ENCODE data around the gene MAP3K12.

Gene MAP3K12

DNA sequence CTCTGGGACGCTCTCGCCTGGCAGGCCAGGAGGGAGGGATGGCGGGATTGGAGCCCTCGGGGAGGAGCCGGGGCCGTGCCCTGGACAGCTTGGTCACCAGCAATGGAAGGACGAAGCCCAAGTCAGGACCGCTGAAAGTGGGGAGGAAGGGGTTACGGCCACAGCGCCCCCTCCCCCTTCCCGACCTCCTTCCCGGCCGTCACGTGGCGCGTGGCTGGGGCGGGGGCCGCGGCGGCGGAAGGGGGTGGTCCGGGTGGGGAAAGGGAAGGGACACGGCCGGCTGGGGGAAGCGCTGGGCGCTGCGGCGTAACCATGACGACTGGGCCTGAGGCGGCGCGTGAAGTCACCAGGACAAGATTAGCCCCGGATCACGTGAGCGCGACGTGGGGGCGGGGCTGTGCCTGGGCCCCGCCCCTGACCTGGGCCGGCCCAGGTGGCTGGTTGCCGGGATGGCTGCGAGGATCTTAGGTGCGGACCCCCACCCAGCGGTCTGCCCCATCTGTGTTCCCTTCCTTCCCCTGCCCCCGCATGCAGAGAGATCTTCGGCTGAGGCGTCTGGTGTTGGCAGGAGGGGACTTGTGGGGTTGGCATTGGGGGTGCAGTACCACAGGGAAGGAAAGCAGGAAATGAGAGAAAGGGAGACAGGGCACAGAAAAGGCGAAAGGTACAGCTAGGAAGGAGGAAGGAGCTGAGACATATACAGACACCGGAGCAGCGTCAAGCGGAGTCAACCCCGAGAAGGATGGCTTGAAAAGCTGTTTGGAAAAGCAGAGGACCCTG lies 6.2 kb downstream of the MAP3K12 start:
- no peaks in the 10 kb centered on the region for H3K9me2 ChIP-seq (ENCODE audit: low read depth, low read length)
- H3K36me3 ChIP-seq (ENCODE audit: insufficient read depth, low read length), result no peaks in the 10 kb centered on the region; the same call in 1 of the 2 replicates
- H3F3A ChIP-seq (ENCODE audit: insufficient read depth, low read length), result no peaks in the 10 kb centered on the region; the same call in 1 of the 2 replicates
- no peaks in the 10 kb centered on the region for H4K20me1 ChIP-seq (ENCODE audit: insufficient read depth, low read length)
- TF ChIP-seq, protein P1, sequence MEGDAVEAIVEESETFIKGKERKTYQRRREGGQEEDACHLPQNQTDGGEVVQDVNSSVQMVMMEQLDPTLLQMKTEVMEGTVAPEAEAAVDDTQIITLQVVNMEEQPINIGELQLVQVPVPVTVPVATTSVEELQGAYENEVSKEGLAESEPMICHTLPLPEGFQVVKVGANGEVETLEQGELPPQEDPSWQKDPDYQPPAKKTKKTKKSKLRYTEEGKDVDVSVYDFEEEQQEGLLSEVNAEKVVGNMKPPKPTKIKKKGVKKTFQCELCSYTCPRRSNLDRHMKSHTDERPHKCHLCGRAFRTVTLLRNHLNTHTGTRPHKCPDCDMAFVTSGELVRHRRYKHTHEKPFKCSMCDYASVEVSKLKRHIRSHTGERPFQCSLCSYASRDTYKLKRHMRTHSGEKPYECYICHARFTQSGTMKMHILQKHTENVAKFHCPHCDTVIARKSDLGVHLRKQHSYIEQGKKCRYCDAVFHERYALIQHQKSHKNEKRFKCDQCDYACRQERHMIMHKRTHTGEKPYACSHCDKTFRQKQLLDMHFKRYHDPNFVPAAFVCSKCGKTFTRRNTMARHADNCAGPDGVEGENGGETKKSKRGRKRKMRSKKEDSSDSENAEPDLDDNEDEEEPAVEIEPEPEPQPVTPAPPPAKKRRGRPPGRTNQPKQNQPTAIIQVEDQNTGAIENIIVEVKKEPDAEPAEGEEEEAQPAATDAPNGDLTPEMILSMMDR (IDR thresholded peaks at IDR 0.05; ENCODE audit: low read length), result no peak; the same call in 1 of the 2 replicates
- no peaks in the 10 kb centered on the region for H3K79me2 ChIP-seq (ENCODE audit: insufficient read depth, low read length)
- peak overlapping the region; percentile 90 for H3K4me2 ChIP-seq (ENCODE audit: low read length)
- H3K9me3 ChIP-seq (ENCODE audit: low read length), result no peaks in the 10 kb centered on the region
- H3K9ac ChIP-seq (ENCODE audit: low read length), result peak overlapping the region; percentile 72
- no peak overlapping the region for H3K27ac ChIP-seq (ENCODE audit: low read depth, low read length, poor library complexity, severe bottlenecking)
- H3K4me1 ChIP-seq (ENCODE audit: insufficient read depth, low read length, severe bottlenecking), result peaks cover 20% of the 10 kb centered on the region
- peak overlapping the region; percentile 64 for H3K4me3 ChIP-seq (ENCODE audit: low read depth, low read length, poor library complexity, severe bottlenecking)
- peak overlapping the region; percentile 51; the same call in 1 of the 2 replicates for H2AFZ ChIP-seq (ENCODE audit: low read length)
- H3K27me3 ChIP-seq (ENCODE audit: insufficient read depth, low read length), result no peaks in the 10 kb centered on the region; the same call in 1 of the 2 replicates

DNA sequence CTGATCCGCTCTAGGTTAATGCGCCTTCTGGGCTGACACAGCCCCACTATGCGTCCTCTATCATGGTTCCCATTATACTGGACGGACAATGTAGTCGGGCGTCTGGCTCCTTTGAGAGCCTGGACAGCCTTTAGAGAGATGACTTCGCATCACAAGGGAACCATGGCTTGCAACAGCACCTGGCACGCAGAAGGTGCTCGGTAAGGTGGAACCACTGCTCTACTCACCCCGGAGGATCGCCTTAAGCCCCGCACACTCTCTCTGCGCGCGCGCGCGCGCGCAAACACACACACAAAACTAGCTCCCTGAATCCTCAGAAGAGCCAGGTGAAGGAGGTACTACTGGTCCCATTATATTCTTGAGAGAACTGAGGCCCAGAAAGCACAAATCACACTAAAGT lies 7.1 kb downstream of the MAP3K12 start:
- H3K79me2 ChIP-seq (ENCODE audit: insufficient read depth, low read length), result no peaks in the 10 kb centered on the region
- H3K4me1 ChIP-seq (ENCODE audit: insufficient read depth, low read length, severe bottlenecking), result peaks cover 20% of the 10 kb centered on the region
- H3K27me3 ChIP-seq (ENCODE audit: insufficient read depth, low read length), result no peaks in the 10 kb centered on the region; the same call in 1 of the 2 replicates
- H3K4me3 ChIP-seq (ENCODE audit: low read depth, low read length, poor library complexity, severe bottlenecking), result peak overlapping the region; percentile 64
- no peak for TF ChIP-seq EZH2 (IDR thresholded peaks at IDR 0.05; ENCODE audit: borderline replicate concordance, low read length)
- TF ChIP-seq, protein P1 (IDR thresholded peaks at IDR 0.05; ENCODE audit: low read length), result no peak
- H3K27ac ChIP-seq (ENCODE audit: low read depth, low read length, poor library complexity, severe bottlenecking), result no peak overlapping the region
- no peak overlapping the region for H2AFZ ChIP-seq (ENCODE audit: low read length)
- H3K4me2 ChIP-seq (ENCODE audit: low read length), result no peak overlapping the region; the same call in 1 of the 2 replicates
- H3K9me2 ChIP-seq (ENCODE audit: low read depth, low read length), result no peaks in the 10 kb centered on the region
- no peaks in the 10 kb centered on the region; the same call in 1 of the 2 replicates for H3K36me3 ChIP-seq (ENCODE audit: insufficient read depth, low read length)
- H4K20me1 ChIP-seq (ENCODE audit: insufficient read depth, low read length), result no peaks in the 10 kb centered on the region
- no peak overlapping the region for H3K9ac ChIP-seq (ENCODE audit: low read length)
- no peaks in the 10 kb centered on the region; the same call in 1 of the 2 replicates for H3F3A ChIP-seq (ENCODE audit: insufficient read depth, low read length)
- H3K9me3 ChIP-seq (ENCODE audit: low read length), result no peaks in the 10 kb centered on the region

DNA sequence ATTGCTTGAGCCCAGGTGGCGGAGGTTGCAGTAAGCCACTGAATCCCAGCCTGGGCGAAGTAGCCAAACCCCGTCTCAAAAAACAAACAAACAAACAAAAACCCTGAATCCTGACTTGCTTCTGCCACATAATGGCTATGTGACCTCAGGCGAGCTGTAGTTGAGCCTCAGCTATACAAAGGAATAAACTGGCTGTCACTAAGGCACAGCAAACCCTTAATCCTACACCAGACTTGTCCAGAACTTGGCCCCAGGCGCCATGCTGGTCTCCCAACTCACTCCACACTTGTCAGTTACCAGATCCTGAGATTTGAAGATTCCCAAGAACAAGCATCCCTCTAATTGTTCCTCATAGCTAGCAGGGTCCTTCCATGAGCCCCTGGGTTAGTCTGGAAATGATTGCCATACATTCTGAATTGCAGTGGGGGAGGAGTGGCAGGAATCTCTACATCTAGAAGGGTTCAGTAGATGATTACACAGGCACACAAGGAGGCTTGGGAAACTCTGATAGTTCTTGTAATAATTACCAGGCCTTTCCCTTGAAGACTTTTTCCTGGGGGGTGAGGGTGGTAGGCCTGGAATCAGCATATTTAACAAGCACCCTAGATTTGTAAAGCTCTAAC lies 9.9 kb downstream of the MAP3K12 start:
- Histone ChIP-seq H3K9me2 (ENCODE audit: low read depth, low read length) (no peaks in the 10 kb centered on the region), H3K4me3 (ENCODE audit: low read depth, low read length, poor library complexity, severe bottlenecking) (no peak overlapping the region), H3K4me1 (ENCODE audit: insufficient read depth, low read length, severe bottlenecking) (peaks cover 20% of the 10 kb centered on the region), H3K9me3 (ENCODE audit: low read length) (no peaks in the 10 kb centered on the region), H3K4me2 (ENCODE audit: low read length) (no peak overlapping the region), H3K9ac (ENCODE audit: low read length) (no peak overlapping the region), H3K36me3 (ENCODE audit: insufficient read depth, low read length) (peaks cover 19% of the 10 kb centered on the region), H3K79me2 (ENCODE audit: insufficient read depth, low read length) (no peaks in the 10 kb centered on the region), H3K27me3 (ENCODE audit: insufficient read depth, low read length) (no peaks in the 10 kb centered on the region; the same call in 1 of the 2 replicates), H2AFZ (ENCODE audit: low read length) (no peak overlapping the region), H3K27ac (ENCODE audit: low read depth, low read length, poor library complexity, severe bottlenecking) (no peak overlapping the region), H4K20me1 (ENCODE audit: insufficient read depth, low read length) (no peaks in the 10 kb centered on the region), H3F3A (ENCODE audit: insufficient read depth, low read length) (no peaks in the 10 kb centered on the region; the same call in 1 of the 2 replicates)
- TF ChIP-seq, protein P1 (IDR thresholded peaks at IDR 0.05; ENCODE audit: low read length), result no peak
- no peak for TF ChIP-seq EZH2 (IDR thresholded peaks at IDR 0.05; ENCODE audit: borderline replicate concordance, low read length)
